Lung (tissue), 12 donors: ENCODE measurements around the gene NHLH1. TPM values are rescaled to one million over a fixed set of nuclear protein-coding genes. Genes with fewer than 3 reads are reported as not detected.

Experiments
- ATAC-seq: fragments of 200-7000 bp; cut with Tn5 transposase; one replicate; pipeline ENCODE4 v1.9.1; 2020; ENCODE audit warnings: moderate number of reproducible peaks; ENCODE audit not compliant: insufficient read depth, low FRiP score
- DNase-seq, 3 donors: peaks; one replicate each; pipeline ENCODE4 v3.0.0-alpha.2; 2013 to 2017
- H3K27ac ChIP-seq, 2 donors: one replicate each; pipeline ENCODE4 v1.5.1; 2013; ENCODE audit warnings: mild to moderate bottlenecking in 2 of 2, moderate library complexity in 2 of 2, control low read depth in 1 of 2, inconsistent platforms in 1 of 2, low read depth in 1 of 2, low read length in 1 of 2
- H3K27me3 ChIP-seq, 3 donors: one replicate each; pipeline ENCODE4 v1.5.1; 2013; ENCODE audit warnings: low read length in 2 of 3; ENCODE audit not compliant: control insufficient read depth in 3 of 3, insufficient read depth in 3 of 3
- H3K36me3 ChIP-seq, 4 donors: one replicate each; pipeline ENCODE4 v1.5.1; 2013; ENCODE audit warnings: low read length in 4 of 4, mild to moderate bottlenecking in 1 of 4, moderate library complexity in 1 of 4; ENCODE audit not compliant: control insufficient read depth in 4 of 4, insufficient read depth in 4 of 4
- H3K4me1 ChIP-seq, 5 donors: one replicate each; pipeline ENCODE4 v1.5.1; 2013; ENCODE audit warnings: low read length in 5 of 5, mild to moderate bottlenecking in 2 of 5, moderate library complexity in 1 of 5; ENCODE audit not compliant: control insufficient read depth in 5 of 5, insufficient read depth in 5 of 5
- H3K4me3 ChIP-seq: one replicate; pipeline ENCODE4 v1.5.1; 2013; ENCODE audit warnings: mild to moderate bottlenecking, control low read depth, moderate library complexity
- H3K9ac ChIP-seq, 2 donors: one replicate each; pipeline ENCODE4 v1.5.1; 2013; ENCODE audit warnings: low read length in 2 of 2, control low read depth in 1 of 2; ENCODE audit not compliant: insufficient read depth in 1 of 2
- H3K9me3 ChIP-seq, 4 donors: one replicate each; pipeline ENCODE4 v1.5.1; 2013; ENCODE audit warnings: low read length in 3 of 4, mild to moderate bottlenecking in 1 of 4, moderate library complexity in 1 of 4; ENCODE audit not compliant: control insufficient read depth in 4 of 4, insufficient read depth in 3 of 4
- WGBS, 2 donors: extraction: QIAGEN DNeasy Blood & Tissue Kit; methylation state at CpG; one replicate each; pipeline ENCODE4 v1.1.7; 2013; 5-methylcytosine and 5-hydroxymethylcytosine counted together
- polyA plus RNA-seq, 2 donors: library from polyadenylated mRNA; stranded (reverse); fragments of 200-250 nt; gene quantifications; one replicate each; pipeline ENCODE4 v1.2.1, GENCODE V29; 2013
- total RNA-seq, 2 donors: library from RNA; depleted of rRNA in 1 of 2; stranded (reverse); fragments of >200 nt in 1 of 2; gene quantifications; one replicate each; pipeline ENCODE4 v1.2.1, GENCODE V29; 2014 to 2021
- TF ChIP-seq, protein P1 (sequence below): IDR thresholded peaks from 2 replicates; pipeline ENCODE4 v1.5.1; 2012; ENCODE audit warnings: mild to moderate bottlenecking; ENCODE audit errors: control extremely low read depth, extremely low read depth
- donor health status: control.
- donor health status: control.
- donor health status: Bipolar disorder and iron deficiency.
- donor health status: healthy.
- donor health status: DM: yes; HTN: yes; CAD: no.

The NHLH1 gene
- total and polyA plus RNA-seq, 4 donors: 0.09 to 0.21 (median 0.15) TPM

DNA sequence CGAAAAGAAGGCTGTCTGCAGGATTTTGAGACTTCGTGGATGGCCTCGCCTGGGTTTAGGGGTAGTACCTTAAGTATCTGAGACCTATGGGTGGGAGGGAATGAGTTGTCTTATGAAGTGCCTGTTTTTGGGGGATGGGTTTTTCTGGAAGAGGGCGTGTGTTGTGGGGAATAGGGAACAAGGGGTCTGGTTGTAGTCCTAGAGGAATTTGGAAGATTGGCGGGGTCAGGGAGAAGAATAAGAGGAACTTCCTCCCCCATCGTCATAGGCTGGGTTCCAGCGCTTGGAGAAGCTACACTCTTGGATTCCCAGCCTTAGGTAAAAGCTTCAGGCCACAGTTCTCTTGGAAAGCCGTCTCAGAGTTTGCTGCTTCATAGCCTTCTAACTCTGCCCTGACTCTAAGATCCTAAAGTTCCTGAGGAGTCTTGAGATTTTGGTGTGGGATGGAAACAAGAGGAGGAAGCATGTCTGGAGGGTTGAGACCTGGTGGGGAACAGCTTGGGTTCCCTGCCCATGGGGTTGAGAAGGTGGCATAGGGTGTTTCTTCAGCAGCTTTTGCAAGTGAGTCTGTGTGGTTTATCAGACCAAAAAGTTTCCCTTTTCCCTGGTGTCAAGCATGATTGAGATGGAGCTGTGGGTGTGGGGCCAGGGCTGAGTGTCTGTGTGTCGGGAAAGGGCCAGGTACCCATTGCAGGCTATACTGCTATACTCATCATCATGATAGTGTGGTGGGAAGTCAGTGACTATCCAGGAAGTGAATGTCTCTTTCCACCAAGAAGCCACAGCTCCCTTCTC, 35.3 kb downstream of the NHLH1 start:
- H3K27me3 ChIP-seq: no peaks in the 10 kb centered on the region
- 51 to 65% methylated on average over 9 of the region's 9 CpGs for WGBS, 2 donors
- H3K4me1 ChIP-seq: peaks cover 3 to 25% (median 8%) of the 10 kb centered on the region in 5 donors
- no peak overlapping the region for H3K4me3 ChIP-seq
- H3K36me3 ChIP-seq: no peaks in the 10 kb centered on the region
- peak overlapping the region; percentile 77 to 80 for H3K9ac ChIP-seq
- TF ChIP-seq, protein P1, sequence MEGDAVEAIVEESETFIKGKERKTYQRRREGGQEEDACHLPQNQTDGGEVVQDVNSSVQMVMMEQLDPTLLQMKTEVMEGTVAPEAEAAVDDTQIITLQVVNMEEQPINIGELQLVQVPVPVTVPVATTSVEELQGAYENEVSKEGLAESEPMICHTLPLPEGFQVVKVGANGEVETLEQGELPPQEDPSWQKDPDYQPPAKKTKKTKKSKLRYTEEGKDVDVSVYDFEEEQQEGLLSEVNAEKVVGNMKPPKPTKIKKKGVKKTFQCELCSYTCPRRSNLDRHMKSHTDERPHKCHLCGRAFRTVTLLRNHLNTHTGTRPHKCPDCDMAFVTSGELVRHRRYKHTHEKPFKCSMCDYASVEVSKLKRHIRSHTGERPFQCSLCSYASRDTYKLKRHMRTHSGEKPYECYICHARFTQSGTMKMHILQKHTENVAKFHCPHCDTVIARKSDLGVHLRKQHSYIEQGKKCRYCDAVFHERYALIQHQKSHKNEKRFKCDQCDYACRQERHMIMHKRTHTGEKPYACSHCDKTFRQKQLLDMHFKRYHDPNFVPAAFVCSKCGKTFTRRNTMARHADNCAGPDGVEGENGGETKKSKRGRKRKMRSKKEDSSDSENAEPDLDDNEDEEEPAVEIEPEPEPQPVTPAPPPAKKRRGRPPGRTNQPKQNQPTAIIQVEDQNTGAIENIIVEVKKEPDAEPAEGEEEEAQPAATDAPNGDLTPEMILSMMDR: no peak
- DNase-seq (peak in 2 of 3 donors; percentile 10 to 22), ATAC-seq (no peak)
- H3K27ac ChIP-seq: peak overlapping the region in 1 of 2 donors; percentile 21
- no peaks in the 10 kb centered on the region for H3K9me3 ChIP-seq

GRCh38 chr1:160403244-160403643, 36.4 kb downstream of the NHLH1 start:
- no peaks in the 10 kb centered on the region for H3K9me3 ChIP-seq
- WGBS, 2 donors: 33 to 51% methylated on average over 3 of the region's 3 CpGs
- DNase-seq (peak in 1 of 3 donors; percentile 13), ATAC-seq (no peak)
- no peak overlapping the region for H3K27ac ChIP-seq
- TF ChIP-seq, protein P1: no peak
- H3K36me3 ChIP-seq: no peaks in the 10 kb centered on the region
- peaks cover 3 to 25% (median 8%) of the 10 kb centered on the region in 5 donors for H3K4me1 ChIP-seq
- no peak overlapping the region for H3K9ac ChIP-seq
- H3K27me3 ChIP-seq: no peaks in the 10 kb centered on the region
- H3K4me3 ChIP-seq: no peak overlapping the region

GRCh38 chr1:160404094-160404493, 37.2 kb downstream of the NHLH1 start:
- Histone ChIP-seq H3K9me3 (no peaks in the 10 kb centered on the region), H3K4me1 (peaks cover 3 to 25% (median 8%) of the 10 kb centered on the region in 5 donors), H3K9ac (no peak overlapping the region), H3K27me3 (no peaks in the 10 kb centered on the region), H3K36me3 (no peaks in the 10 kb centered on the region), H3K27ac (no peak overlapping the region), H3K4me3 (no peak overlapping the region)
- WGBS, 2 donors: 86 to 93% methylated on average over 3 of the region's 3 CpGs
- ATAC-seq (no peak), DNase-seq (no peak)
- TF ChIP-seq, protein P1: no peak
